ENCODE data around the gene PTMS. TPM values are rescaled to one million over a fixed set of nuclear protein-coding genes. Genes with fewer than 3 reads are reported as not detected.
A peak's percentile ranks its signal among the peaks of the same experiment; 100 is the strongest.

Gene PTMS
- total and polyA plus RNA-seq, 9 of the 15 experiments (the other 6 are each of a cell fraction or from before 2014, with no cell fraction given): 5.1 to 287 (median 78.5) TPM

GRCh38 chr12:6723607-6724408, 42.4 kb upstream of the PTMS start, which contains the start of gene COPS7A (continued):
- peak; percentile 83 for TF ChIP-seq BRD9 (IDR thresholded peaks at IDR 0.05; ENCODE audit: low read depth, partially characterized antibody)
- TF ChIP-seq ZNF274 (IDR thresholded peaks at IDR 0.05; ENCODE audit: borderline replicate concordance, low read depth, low read length): no peak
- peak; percentile 66; the same call in 1 of the 2 replicates for TF ChIP-seq ELF2 (CRISPR knock-in tag; IDR thresholded peaks at IDR 0.05)
- no peak for TF ChIP-seq ID3 (CRISPR knock-in tag; IDR thresholded peaks at IDR 0.05)
- TF ChIP-seq ID3 (tag; IDR thresholded peaks at IDR 0.05): no peak
- no peak for TF ChIP-seq ZNF75A (CRISPR knock-in tag; IDR thresholded peaks at IDR 0.05)
- no peak for TF ChIP-seq OTX1 (CRISPR knock-in tag; IDR thresholded peaks at IDR 0.05)
- no peak for TF ChIP-seq ZNF124 (CRISPR knock-in tag; IDR thresholded peaks at IDR 0.05)
- no peak for TF ChIP-seq BRD4 (IDR thresholded peaks at IDR 0.05)
- no peak for TF ChIP-seq NUFIP1 (IDR thresholded peaks at IDR 0.05; ENCODE audit: partially characterized antibody)
- TF ChIP-seq MCM7 (IDR thresholded peaks at IDR 0.05): no peak
- peak; percentile 76 for TF ChIP-seq TAF9B (IDR thresholded peaks at IDR 0.05; ENCODE audit: partially characterized antibody)
- TF ChIP-seq TARDBP (IDR thresholded peaks at IDR 0.05): 0 out of 2 replicates have a peak, but pooled peaks have one; percentile 40
- TF ChIP-seq TRIM28 (IDR thresholded peaks at IDR 0.05): 0 out of 2 replicates have a peak, but pooled peaks have one; percentile 10
- TF ChIP-seq SNAPC5 (CRISPR knock-in tag; IDR thresholded peaks at IDR 0.05): no peak
- no peak for TF ChIP-seq DDX20 (tag; IDR thresholded peaks at IDR 0.05; ENCODE audit: low read depth)
- TF ChIP-seq JUND (IDR thresholded peaks at IDR 0.05; ENCODE audit: borderline replicate concordance, low read depth, low read length): peak; percentile 55; the same call in 1 of the 2 replicates
- TF ChIP-seq JUND (tag; IDR thresholded peaks at IDR 0.05; ENCODE audit: borderline replicate concordance, low read depth, low read length): no peak
- no peak for TF ChIP-seq FOXA1 (IDR thresholded peaks at IDR 0.05; ENCODE audit: borderline replicate concordance)
- TF ChIP-seq ILF3 (IDR thresholded peaks at IDR 0.05; ENCODE audit: borderline replicate concordance): no peak
- TF ChIP-seq ZNF507 (tag; conservative IDR thresholded peaks at IDR 0.05): no peak
- TF ChIP-seq FIP1L1 (IDR thresholded peaks at IDR 0.05; ENCODE audit: low read depth, low read length, poor library complexity, severe bottlenecking): no peak
- TF ChIP-seq MXI1 (IDR thresholded peaks at IDR 0.05; ENCODE audit: low read depth, low read length): peak; percentile 58
- no peak for TF ChIP-seq ZNF764 (CRISPR knock-in tag; IDR thresholded peaks at IDR 0.05; ENCODE audit: low read depth)
- no peak for TF ChIP-seq POLR3G (IDR thresholded peaks at IDR 0.05; ENCODE audit: extremely low read depth, insufficient read length, insufficient replicate concordance)
- no peak for TF ChIP-seq CHAMP1 (IDR thresholded peaks at IDR 0.05)
- TF ChIP-seq USF2 (CRISPR knock-in tag; IDR thresholded peaks at IDR 0.05): peak; percentile 91
- no peak for TF ChIP-seq ZNF644 (tag; IDR thresholded peaks at IDR 0.05; ENCODE audit: low read depth)

Data from K562 (cell line).